Measurements from ENCODE around the gene NFKBIZ.

- TF ChIP-seq CTCF (IDR thresholded peaks at IDR 0.05; ENCODE audit: low read depth, low read length, missing input control) (no peak), RAD21 (IDR thresholded peaks at IDR 0.05) (no peak), EGR1 (IDR thresholded peaks at IDR 0.05; ENCODE audit: low read depth in 2 of 2) (no peak), TAF1 (conservative IDR thresholded peaks at IDR 0.05) (no peak), GABPA (IDR thresholded peaks at IDR 0.05 in 1 of 2, conservative IDR thresholded peaks at IDR 0.05 in 1 of 2) (no peak), ATF3 (IDR thresholded peaks at IDR 0.05) (no peak), FOXA2 (IDR thresholded peaks at IDR 0.05) (no peak)
Measured at GRCh38 chr3:101821503-101821902, 27.8 kb upstream of the NFKBIZ start.

All from liver (tissue), 3 donors.